ENCODE data around the gene CLCC1.
"Not testable (repeated sequence)": the region's sequence is repeated elsewhere in the genome, so short reads cannot be mapped to it uniquely, and the experiment has no call there.

Gene CLCC1, protein sequence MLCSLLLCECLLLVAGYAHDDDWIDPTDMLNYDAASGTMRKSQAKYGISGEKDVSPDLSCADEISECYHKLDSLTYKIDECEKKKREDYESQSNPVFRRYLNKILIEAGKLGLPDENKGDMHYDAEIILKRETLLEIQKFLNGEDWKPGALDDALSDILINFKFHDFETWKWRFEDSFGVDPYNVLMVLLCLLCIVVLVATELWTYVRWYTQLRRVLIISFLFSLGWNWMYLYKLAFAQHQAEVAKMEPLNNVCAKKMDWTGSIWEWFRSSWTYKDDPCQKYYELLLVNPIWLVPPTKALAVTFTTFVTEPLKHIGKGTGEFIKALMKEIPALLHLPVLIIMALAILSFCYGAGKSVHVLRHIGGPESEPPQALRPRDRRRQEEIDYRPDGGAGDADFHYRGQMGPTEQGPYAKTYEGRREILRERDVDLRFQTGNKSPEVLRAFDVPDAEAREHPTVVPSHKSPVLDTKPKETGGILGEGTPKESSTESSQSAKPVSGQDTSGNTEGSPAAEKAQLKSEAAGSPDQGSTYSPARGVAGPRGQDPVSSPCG
- 30.0 to 56.4 (median 50.6) reads per million in 4 donors for total RNA-seq

DNA sequence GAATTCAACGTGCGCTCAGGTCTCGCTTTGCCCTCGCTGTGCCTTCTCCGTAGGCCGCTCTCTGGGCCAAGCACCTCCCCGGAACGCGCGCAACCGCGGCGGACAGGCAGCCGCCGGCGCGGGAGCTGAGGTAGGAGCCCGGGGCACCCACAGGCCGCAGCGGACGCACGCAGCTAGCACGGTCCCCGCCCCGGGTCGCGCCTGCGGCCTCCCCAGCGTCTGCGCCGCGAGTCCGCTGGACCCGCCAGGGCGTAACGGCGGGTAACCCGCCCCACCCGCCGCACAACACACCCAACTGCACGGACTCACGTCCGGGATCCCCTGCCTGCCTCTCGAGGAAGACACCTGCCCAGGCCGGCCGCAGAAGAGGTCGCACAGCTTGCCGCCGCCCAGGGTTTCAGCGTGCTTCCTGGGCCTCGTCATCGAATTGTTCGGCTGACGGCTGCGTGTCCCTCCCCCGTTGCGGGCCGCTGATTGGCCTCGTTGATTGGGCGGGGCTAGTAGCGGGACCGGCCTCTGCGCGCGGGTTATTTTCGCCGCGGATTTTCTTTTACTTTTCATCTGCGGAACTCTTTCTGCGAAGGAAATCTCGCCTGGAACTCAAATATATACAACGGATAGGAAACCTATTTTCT, at the start of gene CLCC1:
CLCC1 (minus strand) TSS at position 433 of the 635 bp plus-strand sequence. CDS start 13,047 bp downstream, outside the sequence.
- DNase-seq: peak; percentile 86 to 96 (median 90)

DNA sequence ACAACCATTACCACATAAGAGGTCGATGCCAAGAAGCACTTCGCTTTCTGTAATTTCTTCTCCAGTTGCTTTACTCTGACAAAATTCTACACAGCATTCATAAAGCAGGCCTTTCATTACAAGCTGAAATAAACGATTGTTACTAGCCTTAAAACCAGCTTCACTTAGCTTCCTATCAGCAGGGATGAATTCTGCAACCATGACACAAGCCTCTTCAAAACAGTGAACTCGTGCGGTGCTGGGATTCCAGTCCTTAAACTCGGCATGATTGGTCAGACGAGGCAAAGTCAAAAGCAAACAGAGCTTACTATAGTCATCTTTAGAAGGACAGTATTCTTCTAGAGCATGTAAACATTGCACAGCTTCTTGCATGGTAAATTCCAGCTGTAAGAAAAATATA, 48.1 kb upstream of the CLCC1 start:
- DNase-seq: no peak

DNA sequence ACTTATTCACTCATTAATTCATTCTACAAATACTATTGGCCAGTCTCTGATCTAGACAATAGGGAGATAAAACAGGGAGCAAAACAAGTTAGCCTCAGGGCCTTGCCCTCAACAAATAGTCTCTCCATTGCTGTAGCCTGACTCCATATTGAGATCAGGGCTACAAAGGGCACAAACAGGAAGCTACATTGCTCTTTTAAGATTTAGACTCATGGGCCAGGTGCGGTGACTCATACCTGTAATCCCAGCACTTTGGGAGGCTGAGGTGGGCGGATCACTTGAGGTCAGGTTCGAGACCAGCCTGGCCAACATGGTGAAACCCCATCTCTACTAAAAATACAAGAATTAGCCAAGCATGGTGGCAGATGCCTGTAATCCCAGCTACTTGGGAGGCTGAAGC, 33.3 kb upstream of the CLCC1 start:
- DNase-seq: peak in 1 of 5 donors; percentile 19

DNA sequence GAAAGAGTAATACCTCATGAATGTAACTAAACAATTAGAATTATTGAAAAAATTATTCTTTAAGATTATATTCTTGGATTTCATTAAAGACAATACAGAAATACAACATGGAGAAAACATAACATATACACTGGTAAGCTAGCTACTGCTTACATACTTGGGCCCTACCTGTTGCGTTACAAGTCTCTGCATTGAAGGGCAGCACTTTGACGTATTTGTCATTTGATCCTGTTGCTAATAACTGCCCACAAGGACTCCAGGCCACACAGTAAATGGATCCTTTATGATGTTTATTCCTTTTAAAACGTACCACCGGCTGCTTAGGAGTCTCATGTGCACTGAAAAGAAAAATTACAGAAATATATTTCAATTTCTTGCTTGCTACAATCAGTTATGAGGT, 19.8 kb upstream of the CLCC1 start:
- no peak for DNase-seq

DNA sequence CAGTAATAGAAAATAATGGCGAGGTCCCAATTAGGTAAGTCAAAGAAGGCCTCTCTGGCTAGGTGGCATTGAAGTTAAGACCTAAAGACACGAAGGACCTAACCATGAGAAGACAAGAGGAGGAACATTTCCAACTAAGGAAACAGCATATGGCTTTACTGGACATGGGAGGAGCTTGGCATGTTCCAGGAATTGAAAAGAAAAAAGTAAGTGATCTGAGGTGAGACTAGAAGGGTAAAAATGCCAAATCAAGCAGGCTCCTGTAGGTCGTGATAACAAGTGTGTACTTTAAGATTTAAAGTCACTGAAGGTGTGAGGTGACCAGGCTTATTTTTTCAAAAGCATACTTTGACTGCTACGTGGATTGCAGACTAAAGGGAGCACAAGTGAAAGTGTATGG, 13.4 kb upstream of the CLCC1 start:
- no peak for DNase-seq

DNA sequence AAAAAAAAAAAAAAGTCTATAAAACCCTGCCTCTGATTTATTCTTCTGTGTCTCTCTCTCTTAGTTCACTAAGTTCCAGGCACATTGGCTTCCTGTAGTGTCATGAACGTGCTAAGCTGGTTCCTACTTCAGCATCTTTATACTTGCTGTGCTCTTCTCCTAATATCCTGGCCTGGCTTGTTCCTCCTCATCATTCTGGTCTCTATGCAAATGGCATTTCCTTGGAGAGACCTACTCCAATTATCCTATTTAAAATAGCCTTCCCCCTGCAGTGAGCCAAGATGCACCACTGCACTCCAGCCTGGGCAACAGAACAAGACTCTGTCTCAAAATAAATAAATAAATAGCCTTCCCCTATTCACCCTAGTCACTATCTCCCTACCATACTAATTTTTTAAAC, 9.7 kb upstream of the CLCC1 start:
- DNase-seq: no peak

DNA sequence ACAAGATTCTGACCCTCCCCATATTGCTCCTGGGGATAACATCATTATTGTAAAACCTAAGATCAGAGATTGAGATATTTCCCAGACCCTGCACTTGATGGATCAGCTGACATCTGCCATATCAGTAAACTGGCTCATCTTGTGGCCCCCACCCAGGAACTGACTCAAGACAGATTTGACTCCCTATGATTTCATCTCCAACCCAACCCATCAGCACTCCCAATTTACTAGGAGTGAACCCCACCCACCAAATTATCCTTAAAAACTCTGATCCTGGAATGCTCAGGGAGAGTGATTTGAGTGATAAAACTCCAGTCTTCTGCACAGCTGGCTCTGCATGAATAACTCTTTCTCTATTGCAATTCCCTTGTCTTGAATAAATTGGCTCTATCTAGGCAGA, 6.1 kb upstream of the CLCC1 start:
- no peak for DNase-seq

DNA sequence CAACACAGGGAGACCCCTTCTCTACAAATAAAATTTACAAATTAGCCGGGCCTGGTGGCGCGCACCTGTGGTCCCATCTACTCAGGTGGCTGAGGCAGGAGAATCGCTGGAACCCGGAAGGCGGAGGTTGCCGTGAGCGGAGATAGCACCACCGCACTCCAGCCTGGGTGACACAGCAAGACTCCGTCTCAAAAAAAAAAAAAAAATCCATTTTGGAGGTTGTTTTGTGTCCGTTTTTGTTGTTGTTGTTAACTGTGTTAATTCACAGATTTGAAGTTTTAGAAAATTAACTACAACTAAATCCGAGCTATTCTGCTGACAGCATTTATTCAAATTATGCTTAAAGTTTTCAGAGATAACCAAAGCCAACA, 618 bp downstream of the CLCC1 start:
- DNase-seq: peak in 3 of 5 donors; percentile 7 to 44 (median 13)

DNA sequence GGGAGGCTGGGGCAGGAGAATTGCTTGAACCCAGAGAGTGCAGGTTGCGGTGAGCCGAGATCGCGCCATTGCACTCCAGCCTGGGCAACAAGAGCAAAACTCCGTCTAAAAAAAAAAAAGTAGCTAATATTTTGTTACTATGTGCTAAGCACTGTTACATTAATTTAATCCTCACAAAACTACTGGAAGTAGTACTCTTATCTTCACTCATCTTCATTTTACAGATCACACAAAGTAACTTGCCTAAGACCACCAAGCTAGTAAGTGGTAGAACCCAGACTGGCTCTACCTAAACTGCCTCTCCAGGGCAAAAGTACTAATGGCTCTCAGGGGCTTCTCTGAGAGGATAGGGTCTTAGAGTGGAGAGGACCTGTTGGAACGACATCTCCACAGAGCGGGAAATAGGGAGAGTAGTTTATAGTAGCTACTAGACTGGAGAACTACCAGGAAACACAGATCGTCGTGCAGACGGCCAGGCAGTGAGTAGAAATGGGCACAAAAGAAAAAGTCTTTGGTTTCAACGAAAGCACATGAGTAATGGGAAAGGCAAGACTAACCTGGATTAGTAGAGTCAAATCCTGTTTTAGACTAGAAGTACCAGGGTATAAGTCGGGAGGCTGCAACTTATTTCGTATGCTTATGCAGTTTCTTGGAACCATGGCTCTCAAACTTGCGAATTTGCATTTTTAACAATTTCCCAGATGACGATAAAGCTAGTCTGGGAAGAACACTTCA, 1.4 kb downstream of the CLCC1 start:
- DNase-seq: no peak

DNA sequence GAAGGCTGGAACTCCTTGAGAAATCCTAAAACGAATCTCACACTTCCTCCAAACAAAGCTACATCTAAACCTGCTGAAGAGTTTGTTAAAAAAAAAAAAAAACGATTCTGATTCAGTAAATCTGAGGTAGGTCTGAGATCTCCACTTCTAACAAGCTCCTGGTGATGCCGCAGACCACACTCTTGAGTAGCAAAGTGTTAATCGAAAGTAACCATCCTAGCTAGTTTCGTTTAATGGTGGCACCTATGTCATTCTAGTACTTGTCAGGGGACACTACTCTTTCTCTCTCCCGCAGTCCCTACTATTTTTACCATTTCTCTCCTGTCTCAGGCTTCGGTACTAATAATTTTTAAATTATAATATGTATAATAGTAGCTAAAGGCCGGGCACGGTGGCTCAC, 2.1 kb downstream of the CLCC1 start:
- DNase-seq: peak in 1 of 5 donors; percentile 54

DNA sequence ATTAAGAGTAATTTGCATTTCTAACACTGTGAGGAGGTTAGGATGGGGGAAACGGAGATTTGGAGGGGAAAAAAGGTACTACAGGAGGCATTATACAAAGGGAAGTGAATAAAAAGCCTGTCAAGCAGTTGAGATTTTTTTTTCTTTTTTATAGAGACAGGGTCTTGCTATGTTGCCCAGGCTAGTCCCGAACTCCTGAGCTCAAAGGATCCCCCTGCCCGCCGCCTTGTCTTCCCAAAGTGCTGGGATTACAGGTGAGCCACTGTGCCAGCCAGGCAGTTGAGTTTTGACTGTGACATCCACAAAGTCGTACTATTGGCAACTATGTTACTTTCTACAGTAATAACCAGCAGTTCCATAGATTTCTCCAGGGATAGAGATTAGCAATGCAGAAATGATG, 2.6 kb downstream of the CLCC1 start:
- no peak for DNase-seq

DNA sequence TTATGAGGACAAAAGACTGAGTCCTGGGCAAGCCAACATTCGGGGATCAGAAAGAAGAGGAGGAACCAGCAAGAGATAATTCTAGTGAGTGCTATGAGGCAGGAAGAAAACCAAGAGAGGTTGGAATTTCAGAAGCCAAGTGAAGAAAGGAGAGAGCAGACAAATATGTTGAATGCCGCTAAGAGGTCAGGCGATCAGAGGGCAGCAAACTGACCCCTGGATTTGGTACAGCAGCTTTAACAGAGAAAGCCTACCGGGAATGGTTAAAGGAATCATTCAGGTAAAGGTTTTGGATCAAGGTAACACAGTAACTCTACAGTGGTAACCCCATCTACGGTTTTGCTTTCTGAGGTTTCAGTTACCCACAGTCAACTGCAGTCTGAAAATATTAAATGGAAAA, 5.4 kb downstream of the CLCC1 start:
- no peak for DNase-seq

DNA sequence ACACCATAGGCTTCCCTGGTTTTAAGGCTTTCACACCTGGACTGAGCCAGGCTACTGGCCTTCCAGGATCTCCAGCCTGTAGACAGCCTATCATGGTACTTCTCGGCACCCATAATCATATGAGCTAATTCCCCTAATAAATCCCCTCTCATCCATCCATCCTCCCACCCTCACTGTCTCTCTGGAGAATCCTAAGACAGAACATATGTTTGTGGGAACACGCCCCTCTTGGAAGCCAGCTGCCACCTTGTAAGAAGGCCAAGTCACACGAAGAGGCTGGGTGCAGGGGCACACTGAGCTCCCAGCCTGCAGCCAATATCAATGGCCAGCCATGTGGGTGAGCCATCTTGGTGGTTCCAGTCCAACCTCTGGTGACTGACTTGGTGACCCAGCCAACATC, 7.4 kb downstream of the CLCC1 start:
- no peak for DNase-seq

DNA sequence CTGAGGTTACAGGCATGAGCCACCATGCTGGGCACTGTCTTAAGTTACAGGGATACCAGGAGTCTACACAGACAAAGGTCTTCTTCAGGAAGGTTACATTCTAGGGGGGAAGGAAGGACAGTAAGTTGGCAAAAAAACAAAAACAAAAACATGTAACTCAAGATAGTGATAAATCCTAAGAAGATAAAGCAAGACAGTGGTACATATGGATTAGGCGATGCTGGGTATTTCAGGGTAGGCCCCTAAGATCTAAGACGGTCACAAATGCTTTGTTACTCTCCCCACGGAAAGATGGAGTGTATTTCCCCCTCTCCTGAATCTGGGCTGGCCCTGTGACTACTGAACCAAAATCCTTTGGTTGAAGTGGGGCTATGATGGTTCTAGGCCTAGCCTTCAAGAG, 8.2 kb downstream of the CLCC1 start:
- DNase-seq: no peak

DNA sequence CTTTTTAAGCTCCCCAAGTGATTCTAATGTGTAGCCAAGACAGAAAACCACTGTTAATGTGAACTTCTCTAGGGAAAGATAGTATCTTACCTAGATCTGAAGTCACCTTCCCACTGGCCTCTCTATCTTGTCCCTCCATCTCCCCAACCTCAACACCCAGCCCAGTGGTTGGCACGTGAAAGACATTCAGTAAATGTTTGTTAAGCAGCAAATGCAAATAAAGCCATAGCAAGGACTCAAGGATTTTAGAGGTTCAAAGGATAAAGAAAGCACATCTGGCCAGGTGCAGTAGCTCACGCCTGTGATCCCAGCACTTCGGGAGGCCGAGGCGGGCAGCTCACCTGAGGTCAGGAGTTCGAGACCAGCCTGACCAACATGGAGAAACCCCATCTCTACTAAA, 9.8 kb downstream of the CLCC1 start:
- DNase-seq: no peak

DNA sequence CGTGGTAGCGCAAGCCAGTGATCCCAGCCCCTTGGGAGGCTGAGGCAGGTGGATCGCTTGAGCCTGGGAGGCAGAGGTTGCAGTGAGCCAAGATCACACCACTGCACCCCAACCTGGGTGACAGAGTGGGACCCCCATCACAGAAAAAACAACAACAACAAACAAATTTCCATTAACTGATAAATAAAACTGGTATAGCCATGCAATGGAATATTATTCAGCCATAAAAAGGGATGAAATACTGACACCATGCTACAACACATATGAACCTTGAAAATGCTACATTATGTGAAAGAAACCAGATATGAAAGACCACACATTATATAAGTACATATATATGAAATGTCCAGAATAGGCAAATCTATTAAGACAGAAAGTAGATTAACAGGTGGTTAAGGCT, 12.0 kb downstream of the CLCC1 start:
- no peak for DNase-seq

DNA sequence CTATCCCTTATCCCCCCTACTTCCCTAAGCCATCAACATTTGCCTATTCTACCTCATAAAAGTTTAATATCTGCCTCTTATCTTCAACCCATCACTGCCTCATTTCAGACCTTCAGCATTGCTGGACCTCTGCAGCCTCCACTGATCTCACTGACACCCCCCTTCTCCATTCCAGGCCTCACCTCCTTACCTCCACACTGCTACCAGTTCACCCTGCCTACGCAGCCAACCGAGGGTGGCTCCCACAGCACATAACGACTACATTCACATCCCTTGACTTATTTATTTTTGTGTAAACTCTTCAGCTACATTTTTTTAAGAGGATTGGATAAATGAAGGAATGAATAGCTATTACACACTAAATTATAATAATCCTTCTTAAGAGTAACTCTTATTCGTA, 14.2 kb downstream of the CLCC1 start:
- no peak for DNase-seq

DNA sequence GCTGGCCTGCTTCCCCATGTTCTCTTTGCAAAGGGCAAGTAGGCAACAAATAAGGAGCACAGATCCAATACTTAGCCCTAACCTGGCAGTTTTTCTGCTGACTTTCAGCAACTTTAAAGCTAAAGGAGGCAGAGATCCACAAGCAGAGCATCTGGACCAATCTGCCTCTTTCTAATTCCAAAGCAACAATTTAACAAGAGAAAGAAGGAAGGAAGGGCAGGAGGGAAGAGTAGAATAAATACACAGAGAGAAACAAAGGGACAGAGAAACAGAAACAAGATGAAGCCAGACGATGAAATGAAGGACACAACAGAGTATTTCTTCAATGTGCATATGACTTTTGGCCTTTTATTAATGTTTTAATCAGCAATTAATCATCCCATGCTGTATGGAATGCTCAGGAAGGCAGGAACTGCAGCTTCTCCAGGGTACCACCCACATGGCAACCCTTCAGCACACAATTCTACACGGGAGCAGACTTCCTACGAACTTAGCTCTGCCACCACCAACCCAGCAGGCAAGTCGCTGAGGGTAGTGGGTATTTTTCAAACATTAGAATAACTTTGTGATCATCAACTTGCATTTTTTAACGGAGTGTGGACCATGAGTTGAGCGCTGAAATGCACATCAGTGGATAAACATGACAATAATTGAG, 15.3 kb downstream of the CLCC1 start:
- no peak for DNase-seq

DNA sequence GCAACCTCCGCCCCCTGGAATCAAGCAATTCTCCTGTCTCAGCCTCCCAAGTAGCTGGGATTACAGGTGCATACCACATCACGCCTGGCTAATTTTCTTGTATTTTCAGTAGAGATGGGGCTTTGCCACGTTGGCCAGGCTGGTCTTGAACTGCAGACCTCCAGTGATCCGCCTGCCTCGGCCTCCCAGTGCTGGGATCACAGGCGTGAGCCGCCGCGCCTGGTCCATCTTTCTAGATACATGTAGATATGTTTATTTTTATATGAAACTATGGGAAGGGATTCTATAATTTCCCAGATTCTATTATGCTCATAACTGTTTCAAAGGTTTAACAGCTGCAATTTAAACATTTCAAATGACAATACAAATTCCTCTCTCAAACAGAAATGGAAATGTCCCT, 27.1 kb downstream of the CLCC1 start:
- no peak for DNase-seq

DNA sequence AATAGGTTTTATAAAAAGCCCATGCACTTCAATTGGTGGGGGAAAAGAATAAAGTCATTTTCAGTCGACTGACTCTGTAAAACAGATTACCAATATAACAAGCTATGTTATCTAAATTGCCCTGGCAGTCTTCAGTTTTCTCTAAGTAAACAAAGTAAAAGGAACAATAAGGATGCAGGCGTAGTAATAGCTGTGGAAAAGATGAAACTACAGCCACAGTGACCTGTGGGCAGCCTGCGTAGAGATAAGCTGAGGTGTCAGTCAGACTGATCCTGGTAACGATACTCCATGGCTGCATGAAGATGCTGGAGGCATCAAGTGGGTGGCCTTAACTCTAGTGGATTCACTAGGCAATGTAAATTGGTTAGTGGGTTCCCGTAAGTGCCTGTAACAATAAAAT, 29.3 kb downstream of the CLCC1 start:
- DNase-seq: no peak

DNA sequence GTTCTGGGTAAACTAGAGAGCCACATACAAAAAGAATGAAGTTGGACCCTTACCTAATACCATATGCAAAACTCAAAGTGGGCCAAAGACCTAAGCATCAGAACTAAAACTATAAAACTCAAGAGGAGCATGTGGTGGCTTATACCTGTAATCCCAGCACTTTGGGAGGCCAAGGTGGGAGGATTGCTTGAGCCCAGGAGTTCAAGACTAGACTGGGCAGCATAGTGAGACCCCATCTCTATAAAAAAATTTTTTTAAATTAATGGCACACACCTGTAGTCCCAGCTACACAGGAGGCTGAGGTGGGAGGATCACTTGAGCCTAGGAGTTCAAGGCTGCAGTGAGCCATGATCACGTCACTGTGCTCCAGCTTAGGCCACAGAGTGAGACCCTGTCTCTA, 35.7 kb downstream of the CLCC1 start:
- DNase-seq: not testable (repeated sequence)

DNA sequence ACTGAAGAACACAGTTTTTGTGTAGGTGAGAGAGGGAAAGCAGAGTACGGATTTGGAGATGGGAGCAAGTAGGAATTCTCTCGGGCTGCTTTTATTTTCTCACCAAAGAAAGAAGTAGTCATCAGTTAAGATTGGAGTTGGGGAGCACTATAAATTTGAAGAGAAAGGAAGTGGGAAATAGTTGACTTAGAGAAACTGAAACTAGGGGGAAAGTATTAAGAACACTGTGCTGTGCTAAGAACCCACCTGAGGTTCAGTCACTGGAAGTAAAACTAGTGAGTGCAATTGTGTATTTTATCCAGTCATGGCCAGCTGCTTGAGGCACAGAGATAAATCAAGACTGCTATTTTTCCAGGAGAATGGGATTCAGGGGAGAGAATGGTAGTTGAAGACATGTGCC, 37.4 kb downstream of the CLCC1 start:
- peak in 1 of 5 donors; percentile 4 for DNase-seq

DNA sequence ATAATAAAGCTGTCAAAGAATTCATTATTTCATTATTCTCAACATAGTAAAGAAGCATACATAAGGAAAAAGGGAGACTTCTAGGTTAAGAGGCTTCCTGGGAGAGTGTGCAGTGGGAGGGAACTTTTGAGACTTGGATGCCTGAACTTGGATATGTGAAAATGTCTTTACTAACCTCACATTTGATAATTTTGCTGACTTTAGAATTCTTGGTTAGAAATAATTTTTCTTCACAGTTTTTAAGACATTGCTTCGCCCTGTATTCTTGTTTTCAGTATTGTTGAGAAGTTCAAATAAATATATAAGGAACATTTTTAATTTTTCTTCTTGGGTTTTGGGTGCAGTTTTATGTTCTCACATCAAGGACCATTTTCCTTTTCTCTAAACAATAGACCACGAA, 46.5 kb downstream of the CLCC1 start:
- no peak for DNase-seq
